NOMO-1 treated with dmso at 0.1 percent for 144 hours (cell line): ENCODE results near the gene LCN12.
A peak's percentile ranks its signal among the peaks of the same experiment; 100 is the strongest.

Experiments
- DNase-seq: peaks from one replicate; lab custom pipeline; 2025; ENCODE audit not compliant: unreplicated experiment; lab: John Stamatoyannopoulos, UW

Gene LCN12

GRCh38 chr9:136972335-136972734 lies 20.3 kb downstream of the LCN12 start:
- no peak for DNase-seq

GRCh38 chr9:136972743-136973142 lies 20.7 kb downstream of the LCN12 start:
- no peak for DNase-seq

- DNase-seq: no peak
Measured at GRCh38 chr9:136973618-136974617, 21.8 kb downstream of the LCN12 start.

- DNase-seq: no peak
Measured at GRCh38 chr9:136974817-136975535, 22.9 kb downstream of the LCN12 start.

- no peak for DNase-seq
Measured at GRCh38 chr9:136975644-136976043, 23.6 kb downstream of the LCN12 start.

- no peak for DNase-seq
Measured at GRCh38 chr9:136977223-136977622, 25.1 kb downstream of the LCN12 start, which contains the start of gene PTGDS. Gene PTGDS (plus strand): TSS chr9:136977504. CDS start chr9:136977579, 75 bp downstream.

GRCh38 chr9:136977649-136978072 lies 25.6 kb downstream of the LCN12 start:
- no peak for DNase-seq

- DNase-seq: peak; percentile 35
Measured at GRCh38 chr9:136978073-136978864, 26.2 kb downstream of the LCN12 start.

GRCh38 chr9:136978865-136979544 lies 26.9 kb downstream of the LCN12 start:
- no peak for DNase-seq

GRCh38 chr9:136979769-136980587 lies 27.9 kb downstream of the LCN12 start:
- DNase-seq: no peak

- DNase-seq: no peak
Measured at GRCh38 chr9:136980669-136981478, 28.8 kb downstream of the LCN12 start.

- DNase-seq: no peak
Measured at GRCh38 chr9:136981588-136982231, 29.6 kb downstream of the LCN12 start.

GRCh38 chr9:136982232-136983051 lies 30.4 kb downstream of the LCN12 start, which contains the start of gene LCNL1:
Gene LCNL1 (plus strand): TSS chr9:136982993. CDS start chr9:136983587, 594 bp downstream.
- no peak for DNase-seq

GRCh38 chr9:136983167-136983566 lies 31.1 kb downstream of the LCN12 start:
- no peak for DNase-seq

- DNase-seq: no peak
Measured at GRCh38 chr9:136983656-136984314, 31.7 kb downstream of the LCN12 start.

GRCh38 chr9:136984464-136985026 lies 32.5 kb downstream of the LCN12 start:
- no peak for DNase-seq
